ENCODE measurements around the gene MT3. TPM values are rescaled to one million over a fixed set of nuclear protein-coding genes. Genes with fewer than 3 reads are reported as not detected.

The MT3 gene
- total and polyA plus RNA-seq, 2 of the 13 experiments (the other 11 are each of a cell fraction or from before 2014, with no cell fraction given): not detected

DNA sequence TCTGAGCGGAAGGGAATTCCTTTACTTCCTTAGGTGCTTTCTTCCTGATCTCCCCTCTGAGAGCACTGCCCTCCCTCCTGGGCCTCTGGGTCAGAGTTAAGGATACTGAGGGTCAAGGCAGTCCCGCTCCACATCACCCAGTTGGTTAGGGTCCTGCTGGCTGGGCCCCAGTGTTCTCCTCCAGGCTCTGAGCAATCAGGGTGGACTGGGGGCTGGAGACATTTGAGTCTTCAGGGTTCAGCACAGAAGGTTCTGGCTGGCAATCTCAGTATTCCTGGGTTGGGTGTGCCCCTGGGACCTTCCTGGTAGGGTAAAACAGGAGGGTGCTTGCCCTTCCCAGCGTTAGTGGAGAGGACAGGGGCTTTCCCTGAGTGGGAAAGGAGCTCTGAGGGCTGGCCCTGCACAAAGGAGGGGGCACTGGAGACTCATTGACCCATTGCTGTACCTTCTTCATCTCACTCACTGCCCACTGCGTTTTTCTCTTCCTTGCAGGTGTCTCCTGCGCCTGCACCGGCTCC, 43.6 kb downstream of the MT3 start:
- H3K36me3 ChIP-seq (replicated peaks in 1 of 2; ENCODE audit: control insufficient read depth in 1 of 2, insufficient read depth in 2 of 2, low read length in 2 of 2): no peaks in the 10 kb centered on the region
- WGBS (ENCODE audit: low lambda C conversion rate): 63% methylated on average over 4 of the region's 6 CpGs
- ATAC-seq: no peak
- no peak for DNase-seq (ENCODE audit: low spot score)
- POLR2A ChIA-PET: interaction anchor here (1.2 kb wide), 1 partner anchor 25 kb away, joined by 3 read pairs; the partner anchor contains the start of gene MT2A
- BruUV-seq (replicated peaks): no TSS peak
- H3K9me3 ChIP-seq (ENCODE audit: low read length): no peaks in the 10 kb centered on the region
- peak overlapping the region in 2 of 3 experiments; percentile 54 to 73; a peak in 3 of 6 replicates for H3K4me3 ChIP-seq (replicated peaks in 1 of 3; ENCODE audit: insufficient read depth in 1 of 3, low read depth in 2 of 3, low read length in 3 of 3)
- intact Hi-C loops (cut with micrococcal nuclease; ENCODE audit: unreplicated experiment): no loop called here
- in situ Hi-C loops (cut with HindIII; ENCODE audit: extremely low pct_ligation_motif_present, low pct_unique_long_range_greater_than_20kb): no loop called here
- H3K27ac ChIP-seq (ENCODE audit: extremely low read length, insufficient read depth, low read length): no peak overlapping the region
- H3K4me1 ChIP-seq (ENCODE audit: insufficient read depth, low read length): peaks cover 24% of the 10 kb centered on the region
- CTCF ChIA-PET (ENCODE audit: low intra/inter-chr PET ratio, low total read pairs): no interaction called here
- H3K27me3 ChIP-seq (ENCODE audit: control insufficient read depth in 1 of 2, insufficient read depth in 2 of 2, low read length in 2 of 2): peaks cover 8 to 89% of the 10 kb centered on the region in 2 experiments; a peak in 4 of 5 replicates
- no peak overlapping the region for H3K9ac ChIP-seq (ENCODE audit: insufficient read depth, low read depth, low read length)
- H4K20me1 ChIP-seq (ENCODE audit: insufficient read depth, low read length): no peaks in the 10 kb centered on the region
- H3K4me2 ChIP-seq (ENCODE audit: low read depth, low read length): peak overlapping the region; percentile 77; the same call in 1 of the 2 replicates
- no peak for FAIRE-seq
- H2AFZ ChIP-seq (ENCODE audit: low read length): no peak overlapping the region
- H3K79me2 ChIP-seq (ENCODE audit: insufficient read depth, low read length): no peaks in the 10 kb centered on the region
- TF ChIP-seq ZNF414 (CRISPR knock-in tag; IDR thresholded peaks at IDR 0.05) (no peak), MNT (IDR thresholded peaks at IDR 0.05) (no peak), ZNF713 (CRISPR knock-in tag; IDR thresholded peaks at IDR 0.05) (no peak), YEATS4 (CRISPR knock-in tag; IDR thresholded peaks at IDR 0.05; ENCODE audit: borderline replicate concordance) (no peak), REXO4 (CRISPR knock-in tag; IDR thresholded peaks at IDR 0.05; ENCODE audit: borderline replicate concordance) (no peak), ATF6 (CRISPR knock-in tag; conservative IDR thresholded peaks at IDR 0.05) (no peak), CEBPG (CRISPR knock-in tag; IDR thresholded peaks at IDR 0.05) (no peak), REL (CRISPR knock-in tag; conservative IDR thresholded peaks at IDR 0.05) (no peak), ZNF274 (CRISPR knock-in tag; IDR thresholded peaks at IDR 0.05) (no peak), ZKSCAN1 (IDR thresholded peaks at IDR 0.05; ENCODE audit: low read length) (no peak), BCL6 (CRISPR knock-in tag; IDR thresholded peaks at IDR 0.05) (no peak), ZBTB21 (CRISPR knock-in tag; IDR thresholded peaks at IDR 0.05) (no peak), ZNF136 (CRISPR knock-in tag; IDR thresholded peaks at IDR 0.05; ENCODE audit: low read depth) (no peak), ZNF577 (CRISPR knock-in tag; IDR thresholded peaks at IDR 0.05; ENCODE audit: borderline replicate concordance, low read depth) (no peak)
- TF ChIP-seq, protein P1, sequence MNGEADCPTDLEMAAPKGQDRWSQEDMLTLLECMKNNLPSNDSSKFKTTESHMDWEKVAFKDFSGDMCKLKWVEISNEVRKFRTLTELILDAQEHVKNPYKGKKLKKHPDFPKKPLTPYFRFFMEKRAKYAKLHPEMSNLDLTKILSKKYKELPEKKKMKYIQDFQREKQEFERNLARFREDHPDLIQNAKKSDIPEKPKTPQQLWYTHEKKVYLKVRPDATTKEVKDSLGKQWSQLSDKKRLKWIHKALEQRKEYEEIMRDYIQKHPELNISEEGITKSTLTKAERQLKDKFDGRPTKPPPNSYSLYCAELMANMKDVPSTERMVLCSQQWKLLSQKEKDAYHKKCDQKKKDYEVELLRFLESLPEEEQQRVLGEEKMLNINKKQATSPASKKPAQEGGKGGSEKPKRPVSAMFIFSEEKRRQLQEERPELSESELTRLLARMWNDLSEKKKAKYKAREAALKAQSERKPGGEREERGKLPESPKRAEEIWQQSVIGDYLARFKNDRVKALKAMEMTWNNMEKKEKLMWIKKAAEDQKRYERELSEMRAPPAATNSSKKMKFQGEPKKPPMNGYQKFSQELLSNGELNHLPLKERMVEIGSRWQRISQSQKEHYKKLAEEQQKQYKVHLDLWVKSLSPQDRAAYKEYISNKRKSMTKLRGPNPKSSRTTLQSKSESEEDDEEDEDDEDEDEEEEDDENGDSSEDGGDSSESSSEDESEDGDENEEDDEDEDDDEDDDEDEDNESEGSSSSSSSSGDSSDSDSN (CRISPR knock-in tag; IDR thresholded peaks at IDR 0.05): no peak
- TF ChIP-seq, protein P2, sequence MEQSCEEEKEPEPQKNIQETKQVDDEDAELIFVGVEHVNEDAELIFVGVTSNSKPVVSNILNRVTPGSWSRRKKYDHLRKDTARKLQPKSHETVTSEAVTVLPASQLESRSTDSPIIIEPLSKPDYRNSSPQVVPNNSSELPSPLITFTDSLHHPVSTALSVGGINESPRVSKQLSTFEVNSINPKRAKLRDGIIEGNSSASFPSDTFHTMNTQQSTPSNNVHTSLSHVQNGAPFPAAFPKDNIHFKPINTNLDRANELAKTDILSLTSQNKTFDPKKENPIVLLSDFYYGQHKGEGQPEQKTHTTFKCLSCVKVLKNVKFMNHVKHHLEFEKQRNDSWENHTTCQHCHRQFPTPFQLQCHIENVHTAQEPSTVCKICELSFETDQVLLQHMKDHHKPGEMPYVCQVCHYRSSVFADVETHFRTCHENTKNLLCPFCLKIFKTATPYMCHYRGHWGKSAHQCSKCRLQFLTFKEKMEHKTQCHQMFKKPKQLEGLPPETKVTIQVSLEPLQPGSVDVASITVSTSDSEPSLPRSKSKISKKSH (CRISPR knock-in tag; IDR thresholded peaks at IDR 0.05; ENCODE audit: borderline replicate concordance): no peak

Measured in HepG2 (cell line).